ENCODE data around the gene HOXD4.

DNA sequence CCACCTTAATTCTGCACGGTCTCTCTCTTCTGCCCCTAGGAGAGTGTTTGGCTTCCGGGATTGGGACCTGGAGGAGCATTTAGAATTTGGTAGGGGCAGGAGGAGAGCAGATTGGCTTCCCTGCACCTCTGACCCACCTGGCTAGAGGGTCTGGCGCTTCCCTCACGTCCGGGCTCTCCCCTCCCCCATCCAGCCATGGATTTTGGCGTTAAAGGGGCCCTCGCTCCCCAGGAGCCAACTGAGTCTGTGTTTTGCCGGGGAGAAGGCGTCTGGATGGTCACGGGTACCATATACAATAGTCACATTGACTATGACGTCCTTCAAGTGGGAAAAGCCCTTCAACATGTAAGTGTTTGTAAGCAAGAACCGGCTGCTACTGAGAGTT, 12.3 kb downstream of the HOXD4 start:
- no peak for TF ChIP-seq POLR2A (IDR thresholded peaks at IDR 0.05)
- TF ChIP-seq, protein P1, sequence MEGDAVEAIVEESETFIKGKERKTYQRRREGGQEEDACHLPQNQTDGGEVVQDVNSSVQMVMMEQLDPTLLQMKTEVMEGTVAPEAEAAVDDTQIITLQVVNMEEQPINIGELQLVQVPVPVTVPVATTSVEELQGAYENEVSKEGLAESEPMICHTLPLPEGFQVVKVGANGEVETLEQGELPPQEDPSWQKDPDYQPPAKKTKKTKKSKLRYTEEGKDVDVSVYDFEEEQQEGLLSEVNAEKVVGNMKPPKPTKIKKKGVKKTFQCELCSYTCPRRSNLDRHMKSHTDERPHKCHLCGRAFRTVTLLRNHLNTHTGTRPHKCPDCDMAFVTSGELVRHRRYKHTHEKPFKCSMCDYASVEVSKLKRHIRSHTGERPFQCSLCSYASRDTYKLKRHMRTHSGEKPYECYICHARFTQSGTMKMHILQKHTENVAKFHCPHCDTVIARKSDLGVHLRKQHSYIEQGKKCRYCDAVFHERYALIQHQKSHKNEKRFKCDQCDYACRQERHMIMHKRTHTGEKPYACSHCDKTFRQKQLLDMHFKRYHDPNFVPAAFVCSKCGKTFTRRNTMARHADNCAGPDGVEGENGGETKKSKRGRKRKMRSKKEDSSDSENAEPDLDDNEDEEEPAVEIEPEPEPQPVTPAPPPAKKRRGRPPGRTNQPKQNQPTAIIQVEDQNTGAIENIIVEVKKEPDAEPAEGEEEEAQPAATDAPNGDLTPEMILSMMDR (IDR thresholded peaks at IDR 0.05) = no peak
